GM12872 (cell line): ENCODE measurements around the gene PSMG1.

ENCODE experiments used
- CTCF ChIP-seq: IDR thresholded peaks from 3 replicates; pipeline ENCODE4 v1.5.1; 2011; ENCODE audit warnings: low read depth, mild to moderate bottlenecking, low read length, moderate library complexity; ENCODE audit not compliant: insufficient read depth

PSMG1 gene

GRCh38 chr21:39197448-39198233 lies 14.4 kb upstream of the PSMG1 start:
- TF ChIP-seq CTCF: no peak

- no peak for TF ChIP-seq CTCF
These were observed 13.6 kb upstream of the PSMG1 start for GRCh38 chr21:39196838-39197237.

- no peak for TF ChIP-seq CTCF
These were observed 13.1 kb upstream of the PSMG1 start for GRCh38 chr21:39196310-39196709.

GRCh38 chr21:39193380-39193779 lies 10.1 kb upstream of the PSMG1 start:
- no peak for TF ChIP-seq CTCF

- no peak for TF ChIP-seq CTCF
These were observed 6.8 kb upstream of the PSMG1 start for GRCh38 chr21:39189857-39190604.

- TF ChIP-seq CTCF: no peak
These were observed 5.4 kb upstream of the PSMG1 start for GRCh38 chr21:39188521-39189139.

GRCh38 chr21:39187141-39187540 lies 3.9 kb upstream of the PSMG1 start:
- TF ChIP-seq CTCF: no peak
